ENCODE measurements around the gene SETBP1.

The SETBP1 gene

GRCh38 chr18:44849361-44849760, 168.7 kb downstream of the SETBP1 start:
- DNase-seq: no peak

- DNase-seq: no peak
These were observed 169.3 kb downstream of the SETBP1 start for GRCh38 chr18:44850001-44850400.

- no peak for DNase-seq
These were observed 171.4 kb downstream of the SETBP1 start for GRCh38 chr18:44851856-44852621.

- no peak for DNase-seq
These were observed 172.1 kb downstream of the SETBP1 start for GRCh38 chr18:44852818-44853217.

- no peak for DNase-seq
These were observed 172.7 kb downstream of the SETBP1 start for GRCh38 chr18:44853430-44853829.

GRCh38 chr18:44855681-44856080, 175.0 kb downstream of the SETBP1 start:
- no peak for DNase-seq

- no peak for DNase-seq
These were observed 175.5 kb downstream of the SETBP1 start for GRCh38 chr18:44856157-44856556.

- DNase-seq: no peak
These were observed 176.4 kb downstream of the SETBP1 start for GRCh38 chr18:44857081-44857480.

GRCh38 chr18:44857744-44858491, 177.2 kb downstream of the SETBP1 start:
- no peak for DNase-seq

- DNase-seq: no peak
These were observed 178.6 kb downstream of the SETBP1 start for GRCh38 chr18:44859263-44859662.

- DNase-seq: no peak
These were observed 179.2 kb downstream of the SETBP1 start for GRCh38 chr18:44859751-44860439.

- no peak for DNase-seq
These were observed 181.4 kb downstream of the SETBP1 start for GRCh38 chr18:44862112-44862511.

GRCh38 chr18:44866103-44866502, 185.4 kb downstream of the SETBP1 start:
- DNase-seq: no peak

GRCh38 chr18:44869533-44869932, 188.8 kb downstream of the SETBP1 start:
- DNase-seq: no peak

GRCh38 chr18:44870631-44871502, 190.2 kb downstream of the SETBP1 start:
- DNase-seq: no peak

GRCh38 chr18:44871771-44872170, 191.1 kb downstream of the SETBP1 start:
- no peak for DNase-seq

GRCh38 chr18:44876024-44876423, 195.3 kb downstream of the SETBP1 start:
- no peak for DNase-seq

- no peak for DNase-seq
These were observed 196.1 kb downstream of the SETBP1 start for GRCh38 chr18:44876755-44877154.

GRCh38 chr18:44878335-44878734, 197.6 kb downstream of the SETBP1 start:
- no peak for DNase-seq

- no peak for DNase-seq
These were observed 199.5 kb downstream of the SETBP1 start for GRCh38 chr18:44880170-44880569.

GRCh38 chr18:44881461-44882162, 200.9 kb downstream of the SETBP1 start:
- DNase-seq: no peak

All from T1000 (cell line).